WTC11 (cell line): Measurements from ENCODE around the gene SULT1A2. TPM values are rescaled to one million over a fixed set of nuclear protein-coding genes. Genes with fewer than 3 reads are reported as not detected.
"Not testable (repeated sequence)": the region's sequence is repeated elsewhere in the genome, so short reads cannot be mapped to it uniquely, and the experiment has no call there.

ENCODE experiments used
- ATAC-seq: fragments of 200-7000 bp; cut with Tn5 transposase; 2 replicates; pipeline ENCODE4 v1.10.0; 2021; ENCODE audit warnings: mild to moderate bottlenecking, moderate library complexity
- CTCF ChIA-PET: fragments of 300-600 bp; sonication (Branson Sonifier 250); formaldehyde crosslinking; loops from one replicate; lab custom pipeline; 2021; ENCODE audit warnings: antibody characterized with exemption; lab: Charles Lee
- POLR2A ChIA-PET: fragments of 350-600 bp; sonication (Branson Sonifier 250); formaldehyde crosslinking; loops from one replicate; lab custom pipeline; 2021; ENCODE audit warnings: antibody characterized with exemption; lab: Charles Lee
- DNase-seq: peaks from one replicate; pipeline ENCODE4 v3.0.0; 2021; ENCODE audit warnings: low spot score
- H3K27ac Mint-ChIP-seq: 2 replicates; pipeline ENCODE4 v1.8.0; 2021; ENCODE audit warnings: mixed read lengths
- H3K27me3 Mint-ChIP-seq: 2 replicates; pipeline ENCODE4 v1.8.0; 2021; ENCODE audit warnings: low read depth, mild to moderate bottlenecking, moderate library complexity, mixed read lengths
- H3K36me3 Mint-ChIP-seq: 2 replicates; pipeline ENCODE4 v1.8.0; 2021; ENCODE audit warnings: mixed read lengths
- H3K4me1 Mint-ChIP-seq: 2 replicates; pipeline ENCODE4 v1.8.0; 2022; ENCODE audit warnings: mixed read lengths
- H3K4me3 Mint-ChIP-seq: 2 replicates; pipeline ENCODE4 v1.8.0; 2021; ENCODE audit warnings: mild to moderate bottlenecking, moderate library complexity, mixed read lengths
- H3K9me3 Mint-ChIP-seq: 2 replicates; pipeline ENCODE4 v1.8.0; 2021; ENCODE audit warnings: mixed read lengths
- AFF4 ChIP-seq: sonication (generic); formaldehyde crosslinking; IDR thresholded peaks from 2 replicates; pipeline ENCODE4 v1.8.1; 2023; ENCODE audit warnings: mild to moderate bottlenecking, missing genetic modification reagents, borderline replicate concordance
- ATF1 ChIP-seq: sonication (generic); formaldehyde crosslinking; IDR thresholded peaks from 2 replicates; pipeline ENCODE4 v1.8.1; 2023; ENCODE audit warnings: mild to moderate bottlenecking, moderate library complexity, missing genetic modification reagents
- FOXP4 ChIP-seq: sonication (generic); formaldehyde crosslinking; IDR thresholded peaks from 2 replicates; pipeline ENCODE4 v1.8.0; 2022; ENCODE audit warnings: mild to moderate bottlenecking, missing genetic modification reagents
- HMGA2 ChIP-seq: fragments of 250-450 bp; sonication (Bioruptor Pico); IDR thresholded peaks from 2 replicates; pipeline ENCODE4 v1.4.0; 2021; ENCODE audit warnings: mild to moderate bottlenecking, moderate library complexity
- JAZF1 ChIP-seq: fragments of 250-450 bp; sonication (Bioruptor Pico); IDR thresholded peaks from 2 replicates; pipeline ENCODE4 v1.9.0; 2021; ENCODE audit warnings: moderate library complexity, mild to moderate bottlenecking, inconsistent platforms
- MLX ChIP-seq: sonication (generic); formaldehyde crosslinking; IDR thresholded peaks from 2 replicates; pipeline ENCODE4 v1.8.1; 2023; ENCODE audit warnings: mild to moderate bottlenecking, missing genetic modification reagents, moderate library complexity
- RELA ChIP-seq: sonication (generic); formaldehyde crosslinking; IDR thresholded peaks from 2 replicates; pipeline ENCODE4 v1.8.1; 2022; ENCODE audit warnings: missing genetic modification reagents, mild to moderate bottlenecking, borderline replicate concordance
- SMAD3 ChIP-seq: sonication (generic); formaldehyde crosslinking; IDR thresholded peaks from 2 replicates; pipeline ENCODE4 v1.8.0; 2022; ENCODE audit warnings: missing genetic modification reagents, mild to moderate bottlenecking, borderline replicate concordance
- SMAD4 ChIP-seq: sonication (generic); formaldehyde crosslinking; IDR thresholded peaks from 2 replicates; pipeline ENCODE4 v1.8.0; 2022; ENCODE audit warnings: mild to moderate bottlenecking, missing genetic modification reagents
- SP1 ChIP-seq: sonication (generic); formaldehyde crosslinking; conservative IDR thresholded peaks from 2 replicates; pipeline ENCODE4 v1.8.1; 2022; ENCODE audit warnings: missing genetic modification reagents
- STAT6 ChIP-seq: sonication (generic); formaldehyde crosslinking; conservative IDR thresholded peaks from 2 replicates; pipeline ENCODE4 v1.8.1; 2023; ENCODE audit warnings: mild to moderate bottlenecking, low read depth, missing genetic modification reagents, moderate library complexity
- ZBTB43 ChIP-seq: sonication (generic); formaldehyde crosslinking; IDR thresholded peaks from 2 replicates; pipeline ENCODE4 v1.8.1; 2023; ENCODE audit warnings: mild to moderate bottlenecking, missing genetic modification reagents
- ZNF138 ChIP-seq: sonication (generic); formaldehyde crosslinking; conservative IDR thresholded peaks from 2 replicates; pipeline ENCODE4 v1.8.1; 2022; ENCODE audit warnings: mild to moderate bottlenecking, moderate library complexity, missing genetic modification reagents
- ZNF532 ChIP-seq: fragments of 250-450 bp; sonication (Bioruptor Pico); IDR thresholded peaks from 2 replicates; pipeline ENCODE4 v1.9.0; 2021; ENCODE audit warnings: mild to moderate bottlenecking, borderline replicate concordance
- total RNA-seq: library from RNA; stranded (reverse); gene quantifications from 3 replicates; pipeline ENCODE4 v1.2.3, GENCODE V29; 2021

SULT1A2 gene
- total RNA-seq, 1 experiment from 2014 or later: 0.35 TPM

- TF ChIP-seq ZNF532 (CRISPR knock-in tag) (no peak), FOXP4 (CRISPR knock-in tag) (no peak), ZNF138 (CRISPR knock-in tag) (no peak), RELA (CRISPR knock-in tag) (no peak), SP1 (CRISPR knock-in tag) (no peak), JAZF1 (no peak)
Measured at GRCh38 chr16:28567292-28567691, 29.6 kb downstream of the SULT1A2 start (continued).

- ATAC-seq, CTCF ChIA-PET, H3K4me3 Mint-ChIP-seq, H3K27me3 Mint-ChIP-seq, H3K4me1 Mint-ChIP-seq, POLR2A ChIA-PET, DNase-seq, H3K27ac Mint-ChIP-seq: not testable (repeated sequence)
- Mint-ChIP-seq H3K36me3 (peaks cover 17% of the 10 kb centered on the region), H3K9me3 (peaks cover 16% of the 10 kb centered on the region)
Measured at GRCh38 chr16:28566233-28566925, 30.5 kb downstream of the SULT1A2 start.

GRCh38 chr16:28563218-28563617 lies 33.6 kb downstream of the SULT1A2 start:
- H3K4me3 Mint-ChIP-seq: no peak overlapping the region
- ChIA-PET CTCF (no interaction called here), POLR2A (no interaction called here)
- H3K4me1 Mint-ChIP-seq: no peaks in the 10 kb centered on the region
- DNase-seq (no peak), ATAC-seq (no peak)
- H3K27me3 Mint-ChIP-seq: no peaks in the 10 kb centered on the region
- H3K27ac Mint-ChIP-seq: no peak overlapping the region
- peaks cover 30% of the 10 kb centered on the region for H3K36me3 Mint-ChIP-seq
- H3K9me3 Mint-ChIP-seq: peaks cover 16% of the 10 kb centered on the region
- no peak for TF ChIP-seq MLX (CRISPR knock-in tag)
- no peak for TF ChIP-seq ZBTB43 (CRISPR knock-in tag)
- TF ChIP-seq STAT6 (CRISPR knock-in tag): no peak
- TF ChIP-seq SMAD4 (CRISPR knock-in tag): no peak
- TF ChIP-seq SMAD3 (CRISPR knock-in tag): no peak
- TF ChIP-seq ATF1: no peak
- no peak for TF ChIP-seq AFF4
- no peak for TF ChIP-seq HMGA2 (CRISPR knock-in tag)
